Activated CD4-positive, alpha-beta T cell treated with anti-CD3 and anti-CD28 coated beads for 36 hours (primary cell): ENCODE results near the gene UQCRH. TPM values are rescaled to one million over a fixed set of nuclear protein-coding genes. Genes with fewer than 3 reads are reported as not detected.
"Not testable (repeated sequence)": the region's sequence is repeated elsewhere in the genome, so short reads cannot be mapped to it uniquely, and the experiment has no call there.

Experiments
- ATAC-seq: fragments of 200-7000 bp; cut with Tn5 transposase; one replicate; pipeline ENCODE4 v1.10.0; 2021; ENCODE audit warnings: mild to moderate bottlenecking, moderate library complexity
- CTCF ChIA-PET: fragments of 350-600 bp; sonication (Branson Sonifier 250); formaldehyde crosslinking; loops from one replicate; lab custom pipeline; 2021; ENCODE audit warnings: antibody characterized with exemption; lab: Charles Lee
- POLR2A ChIA-PET: fragments of 350-600 bp; sonication (Branson Sonifier 250); formaldehyde crosslinking; loops from one replicate; lab custom pipeline; 2021; ENCODE audit warnings: antibody characterized with exemption, inconsistent platforms; lab: Charles Lee
- DNase-seq: peaks from one replicate; pipeline ENCODE4 v3.0.0-alpha.2; 2020
- H3K27ac Mint-ChIP-seq: one replicate; pipeline ENCODE4 v1.8.0; 2021; ENCODE audit warnings: mixed read lengths
- H3K27me3 Mint-ChIP-seq: one replicate; pipeline ENCODE4 v1.8.0; 2021; ENCODE audit warnings: mixed read lengths
- H3K36me3 Mint-ChIP-seq: one replicate; pipeline ENCODE4 v1.8.0; 2021; ENCODE audit warnings: low read depth, mixed read lengths
- H3K4me1 Mint-ChIP-seq: one replicate; pipeline ENCODE4 v1.8.0; 2021; ENCODE audit warnings: mixed read lengths
- H3K4me3 Mint-ChIP-seq: one replicate; pipeline ENCODE4 v1.8.0; 2021; ENCODE audit warnings: mild to moderate bottlenecking, moderate library complexity, mixed read lengths
- H3K9me3 Mint-ChIP-seq: one replicate; pipeline ENCODE4 v1.8.0; 2021; ENCODE audit warnings: low read depth, mixed read lengths
- intact Hi-C, 2 experiments: fragments of 100-400 bp; cut with DNase I in 1 of 2; cut with micrococcal nuclease in 1 of 2; formaldehyde crosslinking; loops; one replicate each; pipeline versions ENCODE4 v1.14.2 to v1.15.1; 2022 to 2024; cut with DNase I, micrococcal nuclease
- total RNA-seq, 2 experiments: library from RNA; stranded (reverse); gene quantifications; one replicate each; pipeline ENCODE4 v1.2.3, GENCODE V29; 2021

The UQCRH gene
- total RNA-seq, 2 experiments from 2014 or later, result 258 to 391 TPM

GRCh38 chr1:46344481-46344880, 41.0 kb downstream of the UQCRH start:
- ATAC-seq, result no peak
- H3K27me3 Mint-ChIP-seq, result no peaks in the 10 kb centered on the region

GRCh38 chr1:46345281-46345680, 41.8 kb downstream of the UQCRH start:
- peak overlapping the region; percentile 49 for H3K27ac Mint-ChIP-seq
- H3K4me3 Mint-ChIP-seq, result no peak overlapping the region
- CTCF ChIA-PET, result interaction anchor here (2.6 kb wide), 1 partner anchor 12 kb away, joined by 7 read pairs; no protein-coding TSS in a partner anchor
- POLR2A ChIA-PET, result interaction anchor here (0.5 to 0.8 kb wide), 2 partner anchors 467 to 659 kb away, joined by 3 to 4 read pairs; partner anchors contain the start of gene GPBP1L1
- H3K9me3 Mint-ChIP-seq, result no peaks in the 10 kb centered on the region
- DNase-seq (no peak), ATAC-seq (no peak)
- intact Hi-C loops, result no loop called here
- H3K36me3 Mint-ChIP-seq, result peaks cover 70% of the 10 kb centered on the region
- no peaks in the 10 kb centered on the region for H3K27me3 Mint-ChIP-seq
- H3K4me1 Mint-ChIP-seq, result peaks cover 46% of the 10 kb centered on the region

More at GRCh38 chr1:46344481-46344880, 41.0 kb downstream of the UQCRH start:
- ChIA-PET POLR2A (interaction anchor here (0.6 to 0.8 kb wide), 2 partner anchors 53 to 658 kb away, joined by 3 read pairs; partner anchors contain the start of gene GPBP1L1), CTCF (interaction anchor here (0.7 to 2.6 kb wide), 3 partner anchors 11 to 81 kb away, joined by 3 to 7 read pairs (median 3); no protein-coding TSS in a partner anchor)
- no peak for DNase-seq
- intact Hi-C loops, result loop anchor here in 1 of 2 experiments (5.0 kb wide), 2 partner anchors 57 to 657 kb away; partner anchors contain the start of genes GPBP1L1 and TMEM69
- Mint-ChIP-seq H3K36me3 (peaks cover 62% of the 10 kb centered on the region), H3K27ac (peak overlapping the region; percentile 49), H3K4me3 (no peak overlapping the region), H3K9me3 (no peaks in the 10 kb centered on the region), H3K4me1 (peaks cover 49% of the 10 kb centered on the region)

GRCh38 chr1:46352363-46352762, 48.9 kb downstream of the UQCRH start:
- ChIA-PET CTCF (no interaction called here), POLR2A (interaction anchor here (0.7 to 1.0 kb wide), 2 partner anchors 48 to 179 kb away, joined by 4 to 8 read pairs; no protein-coding TSS in a partner anchor)
- DNase-seq (no peak), ATAC-seq (no peak)
- Mint-ChIP-seq H3K27me3 (no peaks in the 10 kb centered on the region), H3K4me1 (peaks cover 8% of the 10 kb centered on the region), H3K9me3 (no peaks in the 10 kb centered on the region), H3K4me3 (no peak overlapping the region), H3K36me3 (peaks cover 60% of the 10 kb centered on the region), H3K27ac (no peak overlapping the region)
- intact Hi-C loops, result no loop called here

GRCh38 chr1:46355920-46356319, 52.4 kb downstream of the UQCRH start:
- H3K4me1 Mint-ChIP-seq, H3K27ac Mint-ChIP-seq, H3K4me3 Mint-ChIP-seq, POLR2A ChIA-PET, intact Hi-C loops, H3K27me3 Mint-ChIP-seq, H3K9me3 Mint-ChIP-seq, DNase-seq, ATAC-seq: not testable (repeated sequence)
- CTCF ChIA-PET, result interaction anchor here (0.6 kb wide), 1 partner anchor 12 kb away, joined by 3 read pairs; no protein-coding TSS in a partner anchor
- H3K36me3 Mint-ChIP-seq, result peaks cover 45% of the 10 kb centered on the region

GRCh38 chr1:46362158-46362557, 58.7 kb downstream of the UQCRH start:
- peaks cover 43% of the 10 kb centered on the region for H3K36me3 Mint-ChIP-seq
- no peak for DNase-seq
- H3K27me3 Mint-ChIP-seq, result no peaks in the 10 kb centered on the region
- H3K4me1 Mint-ChIP-seq, result no peaks in the 10 kb centered on the region
- H3K4me3 Mint-ChIP-seq, result no peak overlapping the region
- ChIA-PET CTCF (no interaction called here), POLR2A (interaction anchor here (0.6 kb wide), 1 partner anchor 21 kb away, joined by 3 read pairs; the partner anchor contains the start of gene NSUN4)
- intact Hi-C loops, result no loop called here
- H3K27ac Mint-ChIP-seq, result no peak overlapping the region
- H3K9me3 Mint-ChIP-seq, result no peaks in the 10 kb centered on the region
- no peak for ATAC-seq

DNA sequence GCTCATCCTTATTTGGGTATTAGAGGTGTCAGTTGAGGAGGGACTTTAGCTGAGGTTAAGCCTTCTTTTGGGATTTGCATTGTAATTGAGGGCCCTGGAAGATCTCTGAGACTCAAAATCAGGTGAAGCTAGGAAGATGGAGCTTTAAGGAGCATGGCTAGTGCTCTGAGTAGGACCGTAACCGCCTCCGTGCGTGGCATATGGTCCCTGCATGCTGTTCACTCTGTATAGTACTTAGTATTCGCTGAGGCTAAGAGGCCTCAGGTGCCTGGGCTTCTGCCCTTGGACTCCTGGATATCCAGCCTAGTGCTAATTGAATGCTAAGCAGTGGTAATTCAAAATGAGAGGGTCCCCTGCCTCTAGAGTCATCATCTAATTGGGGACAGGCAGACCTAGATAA, 59.6 kb downstream of the UQCRH start:
- ATAC-seq (no peak), DNase-seq (no peak)
- H3K4me3 Mint-ChIP-seq, result no peak overlapping the region
- H3K27me3 Mint-ChIP-seq, result no peaks in the 10 kb centered on the region
- no peaks in the 10 kb centered on the region for H3K9me3 Mint-ChIP-seq
- H3K36me3 Mint-ChIP-seq, result peaks cover 42% of the 10 kb centered on the region
- CTCF ChIA-PET, result no interaction called here
- no peak overlapping the region for H3K27ac Mint-ChIP-seq
- no peaks in the 10 kb centered on the region for H3K4me1 Mint-ChIP-seq
- POLR2A ChIA-PET, result no interaction called here
- intact Hi-C loops, result no loop called here

GRCh38 chr1:46364612-46365011, 61.1 kb downstream of the UQCRH start:
- intact Hi-C loops, result no loop called here
- no peak for DNase-seq
- CTCF ChIA-PET, result interaction anchor here (0.7 to 1.2 kb wide), 3 partner anchors 16 to 25 kb away, joined by 3 read pairs; no protein-coding TSS in a partner anchor
- Mint-ChIP-seq H3K27me3 (no peaks in the 10 kb centered on the region), H3K27ac (no peak overlapping the region), H3K4me1 (peaks cover 3% of the 10 kb centered on the region), H3K9me3 (no peaks in the 10 kb centered on the region), H3K4me3 (no peak overlapping the region), H3K36me3 (peaks cover 43% of the 10 kb centered on the region)
- no peak for ATAC-seq
- POLR2A ChIA-PET, result no interaction called here

DNA sequence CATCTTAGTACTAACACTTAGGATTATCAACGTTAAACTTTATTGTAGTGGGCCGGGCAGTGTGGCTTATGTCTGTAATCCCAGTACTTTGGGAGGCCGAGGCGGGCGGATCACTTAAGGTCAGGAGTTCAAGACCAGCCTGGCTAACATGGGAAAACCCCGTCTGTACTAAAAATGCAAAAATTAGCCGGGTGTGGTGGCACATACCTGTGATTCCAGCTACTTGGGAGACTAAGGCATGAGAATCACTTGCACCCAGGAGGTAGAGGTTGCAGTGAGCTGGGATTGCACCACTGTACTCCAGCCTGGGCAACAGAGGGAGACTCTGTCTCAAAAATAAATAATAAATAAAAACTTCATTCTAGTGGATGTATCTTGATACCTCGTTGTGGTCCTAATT, 62.3 kb downstream of the UQCRH start:
- H3K27ac Mint-ChIP-seq, H3K4me3 Mint-ChIP-seq, H3K4me1 Mint-ChIP-seq, ATAC-seq, H3K27me3 Mint-ChIP-seq, POLR2A ChIA-PET, H3K9me3 Mint-ChIP-seq, intact Hi-C loops, DNase-seq: not testable (repeated sequence)
- peaks cover 43% of the 10 kb centered on the region for H3K36me3 Mint-ChIP-seq
- CTCF ChIA-PET, result interaction anchor here (0.9 to 1.2 kb wide), 2 partner anchors 15 to 26 kb away, joined by 3 read pairs; no protein-coding TSS in a partner anchor

Other genes starting within 250 kb of the UQCRH start
- gene PIK3R3, start 171.1 kb upstream of the UQCRH start, total RNA-seq, result under 1 TPM; 0.46 to 0.78 TPM
- gene TSPAN1, start 128.6 kb upstream of the UQCRH start, total RNA-seq, result not detected
- gene P3R3URF, start 127.2 kb upstream of the UQCRH start, total RNA-seq, result not detected
- gene POMGNT1, start 105.3 kb upstream of the UQCRH start, total RNA-seq, result 10 to 100 TPM; 36.4 to 36.5 TPM
- under 1 TPM; 0.11 to 0.12 TPM for gene LURAP1, start 100.4 kb upstream of the UQCRH start, total RNA-seq
- 10 to 100 TPM; 64.2 to 73.4 TPM for gene RAD54L, start 55.9 kb upstream of the UQCRH start, total RNA-seq
- gene LRRC41, start 82 bp upstream of the UQCRH start, total RNA-seq, result 10 to 100 TPM; 33.4 to 34.7 TPM
- 10 to 100 TPM; 26.1 to 31.3 TPM for gene NSUN4, start 37.1 kb downstream of the UQCRH start, total RNA-seq
- gene FAAH, start 90.6 kb downstream of the UQCRH start, total RNA-seq, result 1 to 10 TPM; 5.3 to 7.5 TPM
- under 1 TPM in 1 of 2 experiments, not detected in 1; 0.05 TPM for gene DMBX1, start 186.1 kb downstream of the UQCRH start, total RNA-seq
- not detected for gene KNCN, start 247.9 kb downstream of the UQCRH start, total RNA-seq